Thyroid gland (tissue), 4 donors: ENCODE measurements around the gene CCDC122.

ENCODE experiments used
- POLR2A ChIP-seq, 2 donors: fragments of 450-650 bp; IDR thresholded peaks; one replicate each; pipeline ENCODE4 v1.6.1; 2017; ENCODE audit warnings: antibody characterized with exemption in 2 of 2, mild to moderate bottlenecking in 2 of 2, moderate library complexity in 1 of 2
- TF ChIP-seq, protein P1 (sequence below), 6 experiments: fragments of 200-600 bp in 3 of 6; fragments of 450-650 bp in 3 of 6; sonication (generic) in 3 of 6; IDR thresholded peaks; one replicate each; pipeline ENCODE4 v1.5.1; 2016 to 2019; ENCODE audit warnings: antibody characterized with exemption in 6 of 6, mild to moderate bottlenecking in 2 of 6, inconsistent platforms in 1 of 6, moderate library complexity in 1 of 6

DNA sequence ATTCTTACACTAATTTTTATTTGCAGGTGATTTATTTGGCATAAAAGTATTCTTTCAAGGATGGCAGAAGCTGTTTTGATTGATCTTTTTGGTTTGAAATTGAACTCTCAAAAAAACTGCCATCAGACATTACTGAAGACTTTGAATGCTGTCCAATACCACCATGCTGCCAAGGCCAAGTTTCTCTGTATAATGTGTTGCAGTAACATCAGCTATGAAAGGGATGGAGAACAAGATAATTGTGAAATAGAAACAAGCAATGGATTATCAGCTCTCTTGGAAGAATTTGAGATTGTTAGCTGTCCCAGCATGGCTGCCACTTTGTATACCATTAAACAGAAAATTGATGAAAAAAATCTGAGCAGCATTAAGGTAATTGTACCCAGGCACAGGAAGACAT, 1.4 kb upstream of the CCDC122 start:
- TF ChIP-seq, protein P1, sequence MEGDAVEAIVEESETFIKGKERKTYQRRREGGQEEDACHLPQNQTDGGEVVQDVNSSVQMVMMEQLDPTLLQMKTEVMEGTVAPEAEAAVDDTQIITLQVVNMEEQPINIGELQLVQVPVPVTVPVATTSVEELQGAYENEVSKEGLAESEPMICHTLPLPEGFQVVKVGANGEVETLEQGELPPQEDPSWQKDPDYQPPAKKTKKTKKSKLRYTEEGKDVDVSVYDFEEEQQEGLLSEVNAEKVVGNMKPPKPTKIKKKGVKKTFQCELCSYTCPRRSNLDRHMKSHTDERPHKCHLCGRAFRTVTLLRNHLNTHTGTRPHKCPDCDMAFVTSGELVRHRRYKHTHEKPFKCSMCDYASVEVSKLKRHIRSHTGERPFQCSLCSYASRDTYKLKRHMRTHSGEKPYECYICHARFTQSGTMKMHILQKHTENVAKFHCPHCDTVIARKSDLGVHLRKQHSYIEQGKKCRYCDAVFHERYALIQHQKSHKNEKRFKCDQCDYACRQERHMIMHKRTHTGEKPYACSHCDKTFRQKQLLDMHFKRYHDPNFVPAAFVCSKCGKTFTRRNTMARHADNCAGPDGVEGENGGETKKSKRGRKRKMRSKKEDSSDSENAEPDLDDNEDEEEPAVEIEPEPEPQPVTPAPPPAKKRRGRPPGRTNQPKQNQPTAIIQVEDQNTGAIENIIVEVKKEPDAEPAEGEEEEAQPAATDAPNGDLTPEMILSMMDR (IDR thresholded peaks at IDR 0.05): no peak
- TF ChIP-seq POLR2A (IDR thresholded peaks at IDR 0.05): no peak
